GM12878 (cell line): ENCODE measurements around the gene DPYSL4.

ENCODE experiments used
- EGR1 ChIP-seq, 2 experiments: IDR thresholded peaks; 1 replicate in 1 of 2; 2 replicates in 1 of 2; pipeline ENCODE4 v1.6.1; 2011 to 2012; ENCODE audit warnings: low read depth in 2 of 2, low read length in 2 of 2, borderline replicate concordance in 1 of 2, mild to moderate bottlenecking in 1 of 2, moderate library complexity in 1 of 2
- EP300 ChIP-seq, 2 experiments: fragments of 150-350 bp in 1 of 2; IDR thresholded peaks; 2 replicates each; pipeline ENCODE4 v1.6.1; 2011 to 2012; ENCODE audit warnings: low read depth in 2 of 2, low read length in 2 of 2, borderline replicate concordance in 1 of 2, improper control_type of control experiment in 1 of 2, inconsistent platforms in 1 of 2; ENCODE audit not compliant: control insufficient read depth in 1 of 2
- JUND ChIP-seq: IDR thresholded peaks from 2 replicates; pipeline ENCODE4 v1.6.1; 2012; ENCODE audit warnings: low read depth, mild to moderate bottlenecking, low read length, improper control_type of control experiment, moderate library complexity
- PML ChIP-seq: IDR thresholded peaks from 2 replicates; pipeline ENCODE4 v1.6.1; 2012; ENCODE audit warnings: low read length, inconsistent platforms
- POLR2A ChIP-seq: IDR thresholded peaks from 2 replicates; pipeline ENCODE4 v1.6.1; 2011; ENCODE audit warnings: low read depth, mild to moderate bottlenecking, low read length
- RAD51 ChIP-seq: fragments of 450-650 bp; IDR thresholded peaks from 2 replicates; pipeline ENCODE4 v1.6.1; 2016; ENCODE audit warnings: moderate library complexity, mild to moderate bottlenecking, inconsistent platforms
- SREBF1 ChIP-seq: IDR thresholded peaks from 2 replicates; pipeline ENCODE4 v1.6.1; 2012; ENCODE audit warnings: mild to moderate bottlenecking, low read length
- ZNF384 ChIP-seq: IDR thresholded peaks from 2 replicates; pipeline ENCODE4 v1.6.1; 2012; ENCODE audit warnings: low read depth, mild to moderate bottlenecking, low read length, improper control_type of control experiment, borderline replicate concordance
- TF ChIP-seq, protein P1 (sequence below): IDR thresholded peaks from 2 replicates; pipeline ENCODE4 v1.6.1; 2012; ENCODE audit warnings: low read depth, low read length, improper control_type of control experiment
- TF ChIP-seq, protein P2 (sequence below), 3 experiments: IDR thresholded peaks in 2 of 3; conservative IDR thresholded peaks in 1 of 3; 2 replicates each; pipeline ENCODE4 v1.5.1; 2011; ENCODE audit warnings: low read depth in 3 of 3, low read length in 3 of 3, mild to moderate bottlenecking in 3 of 3, control low read depth in 2 of 3, moderate library complexity in 2 of 3, inconsistent platforms in 1 of 3, mixed read lengths in 1 of 3; ENCODE audit not compliant: control insufficient read depth in 2 of 3, insufficient read depth in 1 of 3; ENCODE audit errors: extremely low read depth in 1 of 3

DNA sequence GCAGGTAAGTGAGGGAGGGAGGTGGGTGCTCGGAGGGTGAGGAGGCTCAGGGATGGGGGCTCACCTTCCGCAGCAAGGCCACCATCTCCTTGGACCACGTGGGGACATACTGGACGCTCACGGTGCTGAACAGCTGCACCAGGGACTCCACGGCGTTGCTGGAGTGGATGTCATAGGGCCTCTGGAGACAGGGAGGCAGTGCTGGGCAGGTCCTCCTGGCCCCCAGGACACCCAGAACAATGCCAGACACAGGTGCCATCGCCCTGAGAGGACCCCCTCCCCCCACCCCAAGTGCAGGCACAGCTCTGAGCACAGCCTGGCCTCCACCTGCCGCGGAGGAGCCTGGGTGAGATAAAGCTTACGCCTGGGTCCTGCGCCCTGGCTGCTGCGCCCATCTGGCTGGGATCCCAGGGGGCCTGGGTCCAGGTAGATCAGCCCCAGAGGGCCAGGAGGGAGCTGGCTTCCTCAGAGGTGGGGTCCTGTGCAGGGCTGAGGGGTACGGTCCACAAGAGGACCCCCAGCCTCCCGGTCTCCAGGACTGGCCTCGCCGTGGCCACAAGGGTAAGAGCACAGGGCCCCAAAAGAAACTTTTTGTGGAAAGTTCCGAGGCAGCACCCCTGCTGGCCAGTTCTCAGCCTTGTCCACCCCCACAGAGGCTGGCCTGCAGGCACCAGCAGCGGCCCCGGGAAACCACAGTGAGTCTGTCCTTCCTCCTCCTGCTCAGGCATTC is 37.8 kb downstream of the DPYSL4 start:
- TF ChIP-seq, protein P1, sequence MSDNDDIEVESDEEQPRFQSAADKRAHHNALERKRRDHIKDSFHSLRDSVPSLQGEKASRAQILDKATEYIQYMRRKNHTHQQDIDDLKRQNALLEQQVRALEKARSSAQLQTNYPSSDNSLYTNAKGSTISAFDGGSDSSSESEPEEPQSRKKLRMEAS, result no peak
- TF ChIP-seq PML (no peak), POLR2A (no peak), EP300 (IDR thresholded peaks at IDR 0.05; ENCODE audit: borderline replicate concordance in 1 of 2, control insufficient read depth in 1 of 2, low read depth in 2 of 2, low read length in 2 of 2) (no peak), EGR1 (IDR thresholded peaks at IDR 0.05; ENCODE audit: borderline replicate concordance in 1 of 2, low read depth in 2 of 2, low read length in 2 of 2) (no peak), JUND (no peak), SREBF1 (no peak), RAD51 (no peak), ZNF384 (no peak)
- TF ChIP-seq, protein P2, sequence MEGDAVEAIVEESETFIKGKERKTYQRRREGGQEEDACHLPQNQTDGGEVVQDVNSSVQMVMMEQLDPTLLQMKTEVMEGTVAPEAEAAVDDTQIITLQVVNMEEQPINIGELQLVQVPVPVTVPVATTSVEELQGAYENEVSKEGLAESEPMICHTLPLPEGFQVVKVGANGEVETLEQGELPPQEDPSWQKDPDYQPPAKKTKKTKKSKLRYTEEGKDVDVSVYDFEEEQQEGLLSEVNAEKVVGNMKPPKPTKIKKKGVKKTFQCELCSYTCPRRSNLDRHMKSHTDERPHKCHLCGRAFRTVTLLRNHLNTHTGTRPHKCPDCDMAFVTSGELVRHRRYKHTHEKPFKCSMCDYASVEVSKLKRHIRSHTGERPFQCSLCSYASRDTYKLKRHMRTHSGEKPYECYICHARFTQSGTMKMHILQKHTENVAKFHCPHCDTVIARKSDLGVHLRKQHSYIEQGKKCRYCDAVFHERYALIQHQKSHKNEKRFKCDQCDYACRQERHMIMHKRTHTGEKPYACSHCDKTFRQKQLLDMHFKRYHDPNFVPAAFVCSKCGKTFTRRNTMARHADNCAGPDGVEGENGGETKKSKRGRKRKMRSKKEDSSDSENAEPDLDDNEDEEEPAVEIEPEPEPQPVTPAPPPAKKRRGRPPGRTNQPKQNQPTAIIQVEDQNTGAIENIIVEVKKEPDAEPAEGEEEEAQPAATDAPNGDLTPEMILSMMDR (IDR thresholded peaks at IDR 0.05 in 2 of 3, conservative IDR thresholded peaks at IDR 0.05 in 1 of 3; ENCODE audit: control insufficient read depth in 2 of 3, extremely low read depth in 1 of 3, insufficient read depth in 1 of 3, low read depth in 3 of 3, low read length in 3 of 3), result no peak
